ENCODE measurements around the gene NOLC1.
A peak's percentile ranks its signal among the peaks of the same experiment; 100 is the strongest.

The NOLC1 gene

DNA sequence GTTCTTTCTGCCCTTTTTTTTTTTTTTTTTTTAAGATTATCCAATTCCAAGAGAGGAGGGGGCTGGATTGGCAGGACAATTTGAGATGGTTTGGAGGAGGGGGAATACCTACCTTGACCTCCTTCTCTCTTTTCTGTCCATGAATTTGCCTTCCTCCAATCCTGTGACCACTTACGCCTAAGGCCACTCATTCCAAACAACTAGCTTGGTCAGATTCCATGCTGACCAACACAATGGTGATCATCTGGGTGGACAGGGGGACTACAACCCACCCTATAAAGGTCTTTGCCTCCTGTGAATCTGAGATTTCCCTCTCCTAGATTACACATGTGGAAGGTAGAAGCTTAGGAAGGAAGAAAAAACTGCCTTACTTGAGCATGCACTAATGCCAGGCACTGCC is 29.7 kb upstream of the NOLC1 start:
- DNase-seq, result no peak

DNA sequence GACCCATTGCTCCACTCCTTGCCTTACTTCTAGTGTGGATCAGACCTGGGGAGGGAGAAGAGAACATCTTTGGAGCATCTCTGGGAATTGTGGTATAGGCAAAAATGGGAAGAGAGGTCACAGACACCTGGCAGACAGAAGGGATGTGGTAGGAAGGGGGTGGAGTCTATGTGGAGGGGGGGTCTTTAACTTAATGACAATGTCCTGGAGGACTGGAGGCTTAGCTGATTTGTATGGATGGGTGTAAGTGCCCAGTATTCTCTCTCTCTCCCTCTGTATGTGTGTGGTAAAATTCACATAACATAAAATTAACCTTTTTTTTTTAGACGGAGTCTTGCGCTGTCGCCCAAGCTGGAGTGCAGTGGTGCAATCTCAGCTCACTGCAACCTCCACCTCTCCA is 29.0 kb upstream of the NOLC1 start:
- DNase-seq, result no peak

GRCh38 chr10:102131286-102132170 is 20.7 kb upstream of the NOLC1 start:
- no peak for DNase-seq

GRCh38 chr10:102132193-102132562 is 20.0 kb upstream of the NOLC1 start:
- DNase-seq, result no peak

DNA sequence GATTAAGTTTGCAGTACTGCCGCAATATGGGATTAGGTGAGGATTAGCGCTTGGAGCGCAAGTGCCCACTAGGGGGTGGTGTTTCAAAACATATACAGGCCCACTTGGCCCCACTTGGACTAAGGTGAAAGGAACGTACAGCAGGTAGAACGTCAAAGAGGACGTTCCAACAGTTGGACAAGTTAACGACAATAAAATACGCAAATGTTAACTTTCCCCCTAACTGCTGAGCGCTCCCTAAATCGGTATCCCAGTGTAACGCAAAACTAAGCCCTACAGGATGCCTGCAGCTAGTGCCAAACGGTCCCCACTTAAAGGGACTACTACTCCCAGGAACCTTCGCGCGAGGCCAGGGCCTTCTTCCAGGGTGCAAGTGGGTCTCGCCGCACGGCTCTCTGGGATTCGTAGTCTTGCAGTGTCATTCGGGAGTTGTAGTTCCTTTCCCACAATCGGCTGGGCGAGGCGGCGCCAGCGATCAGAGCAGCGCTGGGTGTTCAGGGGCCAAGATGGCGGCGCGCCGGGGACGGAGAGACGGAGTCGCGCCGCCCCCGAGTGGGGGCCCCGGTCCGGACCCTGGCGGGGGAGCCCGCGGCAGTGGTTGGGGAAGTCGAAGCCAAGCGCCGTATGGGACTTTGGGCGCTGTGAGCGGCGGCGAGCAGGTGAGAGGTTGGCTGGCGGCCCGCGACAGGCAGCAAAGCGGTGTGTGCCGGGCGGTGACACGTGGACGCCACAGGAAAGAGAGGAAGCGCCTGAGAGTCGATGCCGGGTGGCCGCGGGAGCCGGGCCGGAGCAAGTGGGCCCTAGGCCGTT is 19.4 kb upstream of the NOLC1 start, which contains the start of gene PPRC1:
Gene PPRC1, plus strand, starts transcription at position 478 of the 810 bp plus-strand sequence. Its CDS starts 29 bp downstream, at position 507.
- peak; percentile 99 for DNase-seq

- peak; percentile 88 for DNase-seq
These were observed 18.6 kb upstream of the NOLC1 start for GRCh38 chr10:102133373-102134195.

- DNase-seq, result no peak
These were observed 17.8 kb upstream of the NOLC1 start for GRCh38 chr10:102134416-102134815.

DNA sequence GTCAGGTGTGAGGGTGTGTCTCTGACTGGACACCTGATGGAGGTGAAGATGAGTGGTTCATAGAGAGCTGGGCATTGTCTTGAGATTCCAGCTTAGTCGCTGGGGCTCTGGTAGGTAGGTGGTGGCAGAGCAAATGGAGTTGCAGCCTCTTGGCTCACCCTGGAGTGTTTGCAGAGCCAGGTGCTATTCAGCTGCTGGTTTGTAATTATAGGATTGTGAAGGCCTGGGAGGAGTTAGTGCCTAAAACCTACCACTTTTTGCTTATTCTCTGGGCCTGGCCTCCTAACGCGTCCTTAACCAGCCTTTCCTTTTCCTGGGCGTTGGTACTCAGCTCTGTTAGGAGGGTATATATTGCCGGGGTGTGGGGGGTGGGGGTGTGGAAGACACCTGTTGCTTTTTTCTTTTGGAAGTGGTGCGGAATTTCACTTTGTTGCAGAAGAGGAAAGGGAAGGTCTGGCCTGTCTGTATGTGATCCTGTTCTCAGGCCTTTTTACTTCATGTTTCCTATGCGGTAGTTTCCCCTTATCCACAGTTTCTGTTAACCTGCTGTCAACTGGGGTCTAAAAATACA is 16.1 kb upstream of the NOLC1 start:
- no peak for DNase-seq

DNA sequence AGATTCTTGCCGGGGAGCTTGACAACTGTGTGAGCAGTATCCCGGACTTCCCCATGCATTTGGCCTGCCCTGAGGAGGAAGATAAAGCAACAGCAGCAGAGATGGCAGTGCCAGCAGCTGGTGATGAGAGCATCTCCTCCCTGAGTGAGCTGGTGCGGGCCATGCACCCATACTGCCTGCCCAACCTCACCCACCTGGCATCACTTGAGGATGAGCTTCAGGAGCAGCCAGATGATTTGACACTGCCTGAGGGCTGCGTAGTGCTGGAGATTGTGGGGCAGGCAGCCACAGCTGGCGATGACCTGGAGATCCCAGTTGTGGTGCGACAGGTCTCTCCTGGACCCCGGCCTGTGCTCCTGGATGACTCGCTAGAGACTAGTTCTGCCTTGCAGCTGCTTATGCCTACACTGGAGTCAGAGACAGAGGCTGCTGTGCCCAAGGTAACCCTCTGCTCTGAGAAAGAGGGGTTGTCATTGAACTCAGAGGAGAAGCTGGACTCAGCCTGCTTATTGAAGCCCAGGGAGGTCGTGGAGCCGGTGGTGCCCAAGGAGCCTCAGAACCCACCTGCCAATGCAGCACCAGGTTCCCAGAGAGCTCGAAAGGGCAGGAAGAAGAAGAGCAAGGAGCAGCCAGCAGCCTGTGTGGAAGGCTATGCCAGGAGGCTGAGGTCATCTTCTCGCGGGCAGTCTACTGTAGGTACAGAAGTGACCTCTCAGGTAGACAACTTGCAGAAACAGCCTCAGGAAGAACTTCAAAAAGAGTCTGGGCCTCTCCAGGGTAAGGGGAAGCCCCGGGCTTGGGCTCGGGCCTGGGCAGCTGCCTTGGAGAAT is 12.7 kb upstream of the NOLC1 start:
- no peak for DNase-seq

DNA sequence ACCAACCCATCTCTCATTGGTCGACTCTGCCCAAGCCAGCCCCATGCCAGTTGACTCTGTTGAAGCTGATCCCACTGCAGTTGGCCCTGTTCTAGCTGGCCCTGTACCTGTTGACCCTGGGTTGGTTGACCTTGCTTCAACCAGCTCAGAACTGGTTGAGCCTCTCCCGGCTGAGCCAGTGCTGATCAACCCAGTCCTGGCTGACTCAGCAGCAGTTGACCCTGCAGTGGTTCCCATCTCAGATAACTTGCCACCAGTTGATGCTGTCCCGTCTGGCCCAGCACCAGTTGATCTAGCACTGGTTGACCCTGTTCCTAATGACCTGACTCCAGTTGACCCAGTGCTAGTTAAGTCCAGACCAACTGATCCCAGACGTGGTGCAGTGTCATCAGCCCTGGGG is 12.0 kb upstream of the NOLC1 start:
- DNase-seq, result no peak

GRCh38 chr10:102140913-102141540 is 11.2 kb upstream of the NOLC1 start:
- no peak for DNase-seq

- DNase-seq, result no peak
These were observed 10.5 kb upstream of the NOLC1 start for GRCh38 chr10:102141583-102142107.

DNA sequence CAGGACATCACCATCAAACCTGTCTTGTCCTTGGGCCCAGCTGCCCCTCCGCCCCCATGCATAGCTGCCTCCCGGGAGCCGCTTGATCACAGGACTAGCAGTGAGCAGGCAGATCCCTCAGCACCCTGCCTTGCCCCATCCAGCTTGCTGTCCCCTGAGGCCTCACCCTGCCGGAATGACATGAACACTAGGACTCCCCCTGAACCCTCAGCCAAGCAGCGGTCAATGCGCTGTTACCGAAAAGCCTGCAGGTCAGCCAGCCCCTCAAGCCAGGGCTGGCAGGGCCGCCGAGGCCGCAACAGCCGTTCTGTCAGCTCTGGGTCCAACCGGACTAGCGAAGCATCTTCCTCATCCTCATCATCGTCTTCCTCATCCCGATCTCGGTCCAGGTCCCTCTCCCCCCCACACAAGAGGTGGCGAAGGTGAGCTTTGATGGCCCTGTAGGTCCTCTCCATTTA is 5.2 kb upstream of the NOLC1 start:
- no peak for DNase-seq

- no peak for DNase-seq
These were observed 4.6 kb upstream of the NOLC1 start for GRCh38 chr10:102147561-102147960.

GRCh38 chr10:102148275-102148674 is 3.9 kb upstream of the NOLC1 start:
- DNase-seq, result no peak

- no peak for DNase-seq
These were observed 1.0 kb upstream of the NOLC1 start for GRCh38 chr10:102150970-102151773.

- no peak for DNase-seq
These were observed 329 bp downstream of the NOLC1 start for GRCh38 chr10:102152545-102152890.

- no peak for DNase-seq
These were observed 968 bp downstream of the NOLC1 start for GRCh38 chr10:102153093-102153620.

DNA sequence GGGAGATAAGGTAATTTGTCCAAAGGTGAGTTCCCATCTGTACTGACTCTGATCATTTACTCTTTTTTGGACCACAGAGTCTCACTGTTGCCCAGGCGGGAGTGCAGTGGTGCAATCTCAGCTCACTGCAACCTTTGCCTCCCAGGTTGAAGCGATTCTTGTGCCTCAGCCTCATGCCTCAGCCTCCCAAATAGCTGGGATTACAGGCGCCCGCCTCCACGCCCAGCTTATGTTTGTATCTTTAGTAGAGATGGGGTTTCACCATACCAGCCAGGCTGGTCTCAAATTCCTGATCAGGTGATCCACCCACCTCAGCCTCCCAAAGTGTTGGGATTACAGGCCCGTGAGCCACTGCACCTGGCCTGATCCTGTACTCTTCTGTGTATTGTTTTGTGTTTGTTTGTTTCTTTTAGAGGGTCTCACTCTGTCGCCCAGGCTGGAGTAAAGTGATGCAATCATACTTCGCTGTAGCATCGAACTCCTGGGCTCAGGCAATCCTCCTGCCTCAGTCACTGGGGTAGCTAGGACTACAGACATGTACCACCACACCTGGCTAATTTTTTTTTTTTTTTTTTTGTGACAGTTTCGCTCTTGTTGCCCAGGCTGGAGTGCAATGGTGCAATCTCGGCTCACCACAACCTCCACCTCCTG is 2.4 kb downstream of the NOLC1 start:
- no peak for DNase-seq
